Testis (tissue), 2 donors: ENCODE data around the gene PACSIN2.

ENCODE experiments used
- CTCF ChIP-seq, 3 experiments: fragments of 450-650 bp in 2 of 3; fragments of 200-600 bp in 1 of 3; sonication (generic) in 1 of 3; IDR thresholded peaks; one replicate each; pipeline ENCODE4 v1.5.1; 2016 to 2019; ENCODE audit warnings: antibody characterized with exemption in 3 of 3, mild to moderate bottlenecking in 2 of 3, moderate library complexity in 1 of 3
- POLR2A ChIP-seq: fragments of 450-650 bp; IDR thresholded peaks from one replicate; pipeline ENCODE4 v1.6.1; 2017; ENCODE audit warnings: antibody characterized with exemption, mild to moderate bottlenecking, moderate library complexity

- TF ChIP-seq CTCF (IDR thresholded peaks at IDR 0.05): no peak
- TF ChIP-seq POLR2A: no peak
Observed at GRCh38 chr22:42904050-42904449, 110.9 kb downstream of the PACSIN2 start.
